Osteoblast (primary cell): ENCODE data around the gene TOB1. TPM values are rescaled to one million over a fixed set of nuclear protein-coding genes. Genes with fewer than 3 reads are reported as not detected.
A peak's percentile ranks its signal among the peaks of the same experiment; 100 is the strongest.

Experiments used
- DNase-seq: peaks from one replicate; pipeline ENCODE4 v3.0.0; 2011; ENCODE audit warnings: low spot score, mixed read lengths; ENCODE audit not compliant: insufficient read length; ENCODE audit errors: missing footprints
- H2AFZ ChIP-seq: 2 replicates; pipeline ENCODE4 v1.6.0; 2011; ENCODE audit warnings: mild to moderate bottlenecking, low read length
- H3K27ac ChIP-seq: 2 replicates; pipeline ENCODE4 v1.5.1; 2011; ENCODE audit warnings: mild to moderate bottlenecking, low read depth, low read length, moderate library complexity
- H3K27me3 ChIP-seq: 2 replicates; pipeline ENCODE4 v1.6.0; 2012; ENCODE audit warnings: mild to moderate bottlenecking, control low read depth, inconsistent platforms, low read length, moderate library complexity; ENCODE audit not compliant: insufficient read depth
- H3K36me3 ChIP-seq: 2 replicates; pipeline ENCODE4 v1.5.1; 2011; ENCODE audit warnings: mild to moderate bottlenecking, low read length, control low read depth, moderate library complexity; ENCODE audit not compliant: insufficient read depth
- H3K4me1 ChIP-seq: 2 replicates; pipeline ENCODE4 v1.5.1; 2011; ENCODE audit warnings: mild to moderate bottlenecking, low read length, control low read depth, moderate library complexity; ENCODE audit not compliant: insufficient read depth
- H3K4me2 ChIP-seq: 2 replicates; pipeline ENCODE4 v1.6.0; 2011; ENCODE audit warnings: mild to moderate bottlenecking, low read length; ENCODE audit not compliant: insufficient read depth
- H3K4me3 ChIP-seq: fragments of 200-600 bp; sonication (generic); 3 replicates; pipeline ENCODE4 v1.5.1; 2012; ENCODE audit warnings: mild to moderate bottlenecking, low read length, inconsistent platforms; ENCODE audit not compliant: insufficient read depth
- H3K79me2 ChIP-seq: 2 replicates; pipeline ENCODE4 v1.6.0; 2012; ENCODE audit warnings: mild to moderate bottlenecking, low read length, control low read depth, inconsistent platforms; ENCODE audit not compliant: insufficient read depth
- H3K9me3 ChIP-seq: 2 replicates; pipeline ENCODE4 v1.5.1; 2011; ENCODE audit warnings: low read depth, low read length, control low read depth
- H4K20me1 ChIP-seq: 2 replicates; pipeline ENCODE4 v1.6.0; 2012; ENCODE audit warnings: mild to moderate bottlenecking, low read length, control low read depth; ENCODE audit not compliant: insufficient read depth
- total RNA-seq: library from RNA; depleted of rRNA; stranded (reverse); fragments of >200 nt; gene quantifications from 2 replicates; pipeline ENCODE4 v1.2.3, GENCODE V29; 2012
- TF ChIP-seq, protein P1 (sequence below): IDR thresholded peaks from 2 replicates; pipeline ENCODE4 v1.5.1; 2011; ENCODE audit warnings: mild to moderate bottlenecking, low read depth, low read length, moderate library complexity; ENCODE audit errors: extremely low read depth

Gene TOB1
- total RNA-seq, 1 donor = 18.8 TPM

- Histone ChIP-seq H3K27ac (no peak overlapping the region), H3K9me3 (no peaks in the 10 kb centered on the region), H3K27me3 (peaks cover 10% of the 10 kb centered on the region), H3K4me3 (no peak overlapping the region), H3K4me2 (no peak overlapping the region), H2AFZ (no peak overlapping the region), H4K20me1 (no peaks in the 10 kb centered on the region), H3K36me3 (no peaks in the 10 kb centered on the region), H3K4me1 (peaks cover 9% of the 10 kb centered on the region), H3K79me2 (no peaks in the 10 kb centered on the region)
- TF ChIP-seq, protein P1, sequence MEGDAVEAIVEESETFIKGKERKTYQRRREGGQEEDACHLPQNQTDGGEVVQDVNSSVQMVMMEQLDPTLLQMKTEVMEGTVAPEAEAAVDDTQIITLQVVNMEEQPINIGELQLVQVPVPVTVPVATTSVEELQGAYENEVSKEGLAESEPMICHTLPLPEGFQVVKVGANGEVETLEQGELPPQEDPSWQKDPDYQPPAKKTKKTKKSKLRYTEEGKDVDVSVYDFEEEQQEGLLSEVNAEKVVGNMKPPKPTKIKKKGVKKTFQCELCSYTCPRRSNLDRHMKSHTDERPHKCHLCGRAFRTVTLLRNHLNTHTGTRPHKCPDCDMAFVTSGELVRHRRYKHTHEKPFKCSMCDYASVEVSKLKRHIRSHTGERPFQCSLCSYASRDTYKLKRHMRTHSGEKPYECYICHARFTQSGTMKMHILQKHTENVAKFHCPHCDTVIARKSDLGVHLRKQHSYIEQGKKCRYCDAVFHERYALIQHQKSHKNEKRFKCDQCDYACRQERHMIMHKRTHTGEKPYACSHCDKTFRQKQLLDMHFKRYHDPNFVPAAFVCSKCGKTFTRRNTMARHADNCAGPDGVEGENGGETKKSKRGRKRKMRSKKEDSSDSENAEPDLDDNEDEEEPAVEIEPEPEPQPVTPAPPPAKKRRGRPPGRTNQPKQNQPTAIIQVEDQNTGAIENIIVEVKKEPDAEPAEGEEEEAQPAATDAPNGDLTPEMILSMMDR = no peak
- peak; percentile 23 for DNase-seq
These were observed 6.7 kb upstream of the TOB1 start for GRCh38 chr17:50872710-50873424.

DNA sequence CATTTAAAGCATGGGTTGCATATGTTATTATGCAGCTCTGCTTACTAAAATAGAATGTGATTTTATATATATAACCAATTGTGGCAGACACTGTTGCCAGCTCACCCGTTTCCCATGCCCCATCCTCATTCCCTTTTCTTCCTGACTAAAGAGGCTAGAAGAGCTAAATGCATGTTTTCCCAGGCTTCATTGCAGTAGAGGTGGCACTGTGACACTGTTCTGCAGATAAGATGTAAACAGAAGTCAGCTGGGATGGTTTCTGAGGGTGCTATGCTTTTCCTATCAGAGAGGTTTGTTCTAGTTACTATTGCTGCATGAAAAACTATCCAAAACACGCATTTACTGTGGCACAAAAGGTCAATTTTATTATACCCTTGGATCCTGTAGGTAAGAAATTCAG, 5.7 kb upstream of the TOB1 start:
- Histone ChIP-seq H3K4me3 (no peak overlapping the region), H3K4me1 (peaks cover 17% of the 10 kb centered on the region), H2AFZ (no peak overlapping the region), H3K9me3 (no peaks in the 10 kb centered on the region), H3K79me2 (no peaks in the 10 kb centered on the region), H3K4me2 (no peak overlapping the region), H3K27ac (no peak overlapping the region), H3K27me3 (peaks cover 10% of the 10 kb centered on the region), H4K20me1 (no peaks in the 10 kb centered on the region), H3K36me3 (no peaks in the 10 kb centered on the region)
- TF ChIP-seq, protein P1 = no peak
- no peak for DNase-seq

- Histone ChIP-seq H3K36me3 (no peaks in the 10 kb centered on the region), H3K4me1 (peaks cover 20% of the 10 kb centered on the region), H3K27me3 (peaks cover 10% of the 10 kb centered on the region), H3K79me2 (no peaks in the 10 kb centered on the region), H3K9me3 (no peaks in the 10 kb centered on the region), H3K27ac (no peak overlapping the region), H3K4me2 (no peak overlapping the region), H3K4me3 (no peak overlapping the region), H4K20me1 (no peaks in the 10 kb centered on the region), H2AFZ (no peak overlapping the region)
- TF ChIP-seq, protein P1 = no peak
- no peak for DNase-seq
These were observed 5.2 kb upstream of the TOB1 start for GRCh38 chr17:50871364-50871763.

DNA sequence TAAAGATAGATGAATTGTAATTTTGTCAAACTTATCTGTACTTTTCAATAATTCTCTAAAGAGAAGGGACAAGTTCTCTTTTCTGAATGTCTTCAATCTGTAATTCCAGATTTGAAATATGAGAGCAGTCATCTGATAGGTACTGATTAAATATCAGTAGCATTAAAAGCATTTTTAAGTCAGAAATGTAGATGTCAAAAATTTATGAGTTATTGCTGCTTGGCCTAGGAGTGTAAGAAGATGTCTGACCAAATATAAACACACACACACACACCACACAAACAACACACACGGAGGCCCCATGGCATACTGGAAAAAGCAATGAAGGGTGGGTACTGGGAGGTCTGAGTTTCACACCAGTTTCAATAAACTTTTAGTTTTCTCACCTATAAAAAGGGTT, 2.4 kb upstream of the TOB1 start:
- DNase-seq = no peak
- peaks cover 25% of the 10 kb centered on the region for H3K79me2 ChIP-seq
- no peaks in the 10 kb centered on the region for H3K36me3 ChIP-seq
- H2AFZ ChIP-seq = peak overlapping the region; percentile 2
- no peak overlapping the region for H3K27ac ChIP-seq
- H3K9me3 ChIP-seq = no peaks in the 10 kb centered on the region
- no peaks in the 10 kb centered on the region for H3K27me3 ChIP-seq
- peak overlapping the region; percentile 100 for H3K4me2 ChIP-seq
- TF ChIP-seq, protein P1 = no peak
- peaks cover 16% of the 10 kb centered on the region for H4K20me1 ChIP-seq
- peaks cover 27% of the 10 kb centered on the region for H3K4me1 ChIP-seq
- H3K4me3 ChIP-seq = peak overlapping the region; percentile 80
